Breast epithelium (tissue), 4 donors: ENCODE measurements around the gene TOP1. TPM values are rescaled to one million over a fixed set of nuclear protein-coding genes. Genes with fewer than 3 reads are reported as not detected.

Source experiments
- DNase-seq, 2 donors: peaks; one replicate each; pipeline ENCODE4 v3.0.0-alpha.2; 2019; ENCODE audit warnings: low spot score in 2 of 2
- H3K27ac ChIP-seq, 2 donors: fragments of 200-600 bp; sonication (generic) in 1 of 2; one replicate each; pipeline ENCODE4 v1.5.1; 2016 to 2019; ENCODE audit warnings: mild to moderate bottlenecking in 1 of 2
- H3K27me3 ChIP-seq, 2 donors: fragments of 200-600 bp; sonication (generic) in 1 of 2; one replicate each; pipeline versions ENCODE4 v1.5.1 to v1.6.0; 2017 to 2019; ENCODE audit warnings: control low read depth in 1 of 2, mild to moderate bottlenecking in 1 of 2
- H3K36me3 ChIP-seq: fragments of 200-600 bp; one replicate; pipeline ENCODE4 v1.5.1; 2019
- H3K4me1 ChIP-seq, 2 donors: fragments of 200-600 bp; sonication (generic); one replicate each; pipeline ENCODE4 v1.5.1; 2016 to 2019; ENCODE audit warnings: control low read depth in 1 of 2
- H3K4me3 ChIP-seq, 3 donors: fragments of 200-600 bp; sonication (generic); 1 replicate in 2 of 3; 2 replicates in 1 of 3; pipeline ENCODE4 v1.5.1; 2016 to 2019; ENCODE audit warnings: mild to moderate bottlenecking in 3 of 3, moderate library complexity in 2 of 3
- H3K9me3 ChIP-seq, 2 donors: fragments of 200-600 bp; sonication (generic) in 1 of 2; one replicate each; pipeline ENCODE4 v1.5.1; 2016 to 2019; ENCODE audit warnings: control low read depth in 1 of 2
- POLR2A ChIP-seq: fragments of 450-650 bp; IDR thresholded peaks from one replicate; pipeline ENCODE4 v1.6.1; 2016; ENCODE audit warnings: antibody characterized with exemption, mild to moderate bottlenecking, moderate library complexity
- POLR2AphosphoS5 ChIP-seq, 3 donors: sonication (generic); formaldehyde crosslinking; IDR thresholded peaks; one replicate each; pipeline ENCODE4 v1.6.1; 2017; ENCODE audit warnings: antibody characterized with exemption in 3 of 3
- intact Hi-C: fragments of 100-400 bp; cut with DNase I; formaldehyde crosslinking; loops from one replicate; pipeline ENCODE4 v1.15.1; 2023; ENCODE audit warnings: low total_unique reads
- total RNA-seq, 3 donors: library from RNA; depleted of rRNA; stranded (reverse); fragments of >200 nt; gene quantifications; one replicate each; pipeline ENCODE4 v1.1.0, GENCODE V29; 2016
- TF ChIP-seq, protein P1 (sequence below), 3 donors: fragments of 450-650 bp; IDR thresholded peaks; one replicate each; pipeline ENCODE4 v1.5.1; 2016 to 2017; ENCODE audit warnings: antibody characterized with exemption in 3 of 3, mild to moderate bottlenecking in 3 of 3, moderate library complexity in 3 of 3

TOP1 gene
- total RNA-seq, 3 donors from 2014 or later = 24.0 to 41.6 (median 40.3) TPM

- H3K36me3 ChIP-seq = no peaks in the 10 kb centered on the region
- H3K27me3 ChIP-seq = no peaks in the 10 kb centered on the region
- peak in 1 of 2 donors; percentile 54 for DNase-seq
- TF ChIP-seq POLR2AphosphoS5 (IDR thresholded peaks at IDR 0.05) (no peak), POLR2A (no peak)
- TF ChIP-seq, protein P1, sequence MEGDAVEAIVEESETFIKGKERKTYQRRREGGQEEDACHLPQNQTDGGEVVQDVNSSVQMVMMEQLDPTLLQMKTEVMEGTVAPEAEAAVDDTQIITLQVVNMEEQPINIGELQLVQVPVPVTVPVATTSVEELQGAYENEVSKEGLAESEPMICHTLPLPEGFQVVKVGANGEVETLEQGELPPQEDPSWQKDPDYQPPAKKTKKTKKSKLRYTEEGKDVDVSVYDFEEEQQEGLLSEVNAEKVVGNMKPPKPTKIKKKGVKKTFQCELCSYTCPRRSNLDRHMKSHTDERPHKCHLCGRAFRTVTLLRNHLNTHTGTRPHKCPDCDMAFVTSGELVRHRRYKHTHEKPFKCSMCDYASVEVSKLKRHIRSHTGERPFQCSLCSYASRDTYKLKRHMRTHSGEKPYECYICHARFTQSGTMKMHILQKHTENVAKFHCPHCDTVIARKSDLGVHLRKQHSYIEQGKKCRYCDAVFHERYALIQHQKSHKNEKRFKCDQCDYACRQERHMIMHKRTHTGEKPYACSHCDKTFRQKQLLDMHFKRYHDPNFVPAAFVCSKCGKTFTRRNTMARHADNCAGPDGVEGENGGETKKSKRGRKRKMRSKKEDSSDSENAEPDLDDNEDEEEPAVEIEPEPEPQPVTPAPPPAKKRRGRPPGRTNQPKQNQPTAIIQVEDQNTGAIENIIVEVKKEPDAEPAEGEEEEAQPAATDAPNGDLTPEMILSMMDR (IDR thresholded peaks at IDR 0.05) = no peak
- intact Hi-C loops = no loop called here
- peak overlapping the region; percentile 8 to 10 for H3K27ac ChIP-seq
- H3K9me3 ChIP-seq = no peaks in the 10 kb centered on the region
- no peak overlapping the region for H3K4me3 ChIP-seq
- peaks cover 0 to 3% of the 10 kb centered on the region in 2 donors for H3K4me1 ChIP-seq
Measured at GRCh38 chr20:41133709-41134361, 105.2 kb downstream of the TOP1 start.

- no peak for DNase-seq
- no peaks in the 10 kb centered on the region for H3K9me3 ChIP-seq
- no peaks in the 10 kb centered on the region for H3K36me3 ChIP-seq
- TF ChIP-seq POLR2AphosphoS5 (IDR thresholded peaks at IDR 0.05) = no peak
- TF ChIP-seq POLR2A = no peak
- TF ChIP-seq, protein P1 (IDR thresholded peaks at IDR 0.05) = no peak
- peaks cover 2 to 3% of the 10 kb centered on the region in 2 donors for H3K4me1 ChIP-seq
- H3K27ac ChIP-seq = peak overlapping the region; percentile 1 to 54
- intact Hi-C loops = no loop called here
- H3K4me3 ChIP-seq = no peak overlapping the region
- no peaks in the 10 kb centered on the region for H3K27me3 ChIP-seq
Measured at GRCh38 chr20:41134362-41135186, 106.0 kb downstream of the TOP1 start.

- H3K36me3 ChIP-seq = no peaks in the 10 kb centered on the region
- H3K4me3 ChIP-seq = no peak overlapping the region
- no peaks in the 10 kb centered on the region for H3K9me3 ChIP-seq
- H3K27me3 ChIP-seq = no peaks in the 10 kb centered on the region
- H3K4me1 ChIP-seq = peaks cover 6 to 10% of the 10 kb centered on the region in 2 donors
- TF ChIP-seq POLR2AphosphoS5 (IDR thresholded peaks at IDR 0.05) (no peak), POLR2A (no peak)
- TF ChIP-seq, protein P1 (IDR thresholded peaks at IDR 0.05) = peak; percentile 37 to 70 (median 58)
- intact Hi-C loops = no loop called here
- peak overlapping the region; percentile 1 to 54 for H3K27ac ChIP-seq
- peak in 1 of 2 donors; percentile 41 for DNase-seq
Measured at GRCh38 chr20:41135187-41135887, 106.7 kb downstream of the TOP1 start.

GRCh38 chr20:41135888-41136679 is 107.5 kb downstream of the TOP1 start:
- intact Hi-C loops = no loop called here
- Histone ChIP-seq H3K27me3 (no peaks in the 10 kb centered on the region), H3K36me3 (no peaks in the 10 kb centered on the region), H3K4me1 (peaks cover 12 to 14% of the 10 kb centered on the region in 2 donors), H3K27ac (peak overlapping the region; percentile 94 to 98), H3K4me3 (peak overlapping the region; percentile 80 to 91 (median 86)), H3K9me3 (no peaks in the 10 kb centered on the region)
- DNase-seq = no peak
- no peak for TF ChIP-seq POLR2A
- TF ChIP-seq POLR2AphosphoS5 (IDR thresholded peaks at IDR 0.05) = no peak
- TF ChIP-seq, protein P1 (IDR thresholded peaks at IDR 0.05) = no peak
